ENCODE results near the gene BLOC1S3.

The BLOC1S3 gene

GRCh38 chr19:45147835-45148676, 30.5 kb upstream of the BLOC1S3 start:
- Histone ChIP-seq H3K9me3 (no peaks in the 10 kb centered on the region), H3K27me3 (peaks cover 28% of the 10 kb centered on the region), H3K4me1 (ENCODE audit: control insufficient read depth in 1 of 2, insufficient read depth in 1 of 2, low read depth in 1 of 2, low read length in 1 of 2) (peaks cover 11 to 14% of the 10 kb centered on the region in 2 experiments), H3K4me3 (ENCODE audit: low read depth in 1 of 2, low read length in 1 of 2) (no peak overlapping the region), H3K36me3 (peaks cover 43% of the 10 kb centered on the region), H3K27ac (no peak overlapping the region)
- no peak for TF ChIP-seq CTCF (IDR thresholded peaks at IDR 0.05)

GRCh38 chr19:45149129-45149528, 29.5 kb upstream of the BLOC1S3 start:
- Histone ChIP-seq H3K36me3 (peaks cover 38% of the 10 kb centered on the region), H3K4me1 (ENCODE audit: control insufficient read depth in 1 of 2, insufficient read depth in 1 of 2, low read depth in 1 of 2, low read length in 1 of 2) (peaks cover 22 to 25% of the 10 kb centered on the region in 2 experiments), H3K27me3 (peaks cover 39% of the 10 kb centered on the region), H3K4me3 (ENCODE audit: low read depth in 1 of 2, low read length in 1 of 2) (no peak overlapping the region), H3K27ac (no peak overlapping the region), H3K9me3 (no peaks in the 10 kb centered on the region)
- TF ChIP-seq CTCF (IDR thresholded peaks at IDR 0.05), result no peak

- H3K27ac ChIP-seq, result no peak overlapping the region
- TF ChIP-seq CTCF (IDR thresholded peaks at IDR 0.05), result no peak
- peaks cover 23 to 26% of the 10 kb centered on the region in 2 experiments for H3K4me1 ChIP-seq (ENCODE audit: control insufficient read depth in 1 of 2, insufficient read depth in 1 of 2, low read depth in 1 of 2, low read length in 1 of 2)
- H3K9me3 ChIP-seq, result no peaks in the 10 kb centered on the region
- peaks cover 32% of the 10 kb centered on the region for H3K36me3 ChIP-seq
- H3K4me3 ChIP-seq (ENCODE audit: low read depth in 1 of 2, low read length in 1 of 2), result no peak overlapping the region
- H3K27me3 ChIP-seq, result peaks cover 49% of the 10 kb centered on the region
These were observed 28.4 kb upstream of the BLOC1S3 start for GRCh38 chr19:45150180-45150579.

- H3K9me3 ChIP-seq, result no peaks in the 10 kb centered on the region
- H3K36me3 ChIP-seq, result peaks cover 25% of the 10 kb centered on the region
- peaks cover 56% of the 10 kb centered on the region for H3K27me3 ChIP-seq
- no peak for TF ChIP-seq CTCF (IDR thresholded peaks at IDR 0.05)
- H3K27ac ChIP-seq, result no peak overlapping the region
- H3K4me3 ChIP-seq (ENCODE audit: low read depth in 1 of 2, low read length in 1 of 2), result no peak overlapping the region
- peaks cover 23 to 26% of the 10 kb centered on the region in 2 experiments for H3K4me1 ChIP-seq (ENCODE audit: control insufficient read depth in 1 of 2, insufficient read depth in 1 of 2, low read depth in 1 of 2, low read length in 1 of 2)
These were observed 27.8 kb upstream of the BLOC1S3 start for GRCh38 chr19:45150751-45151281.

- no peak for TF ChIP-seq CTCF (IDR thresholded peaks at IDR 0.05)
- Histone ChIP-seq H3K27me3 (peaks cover 61% of the 10 kb centered on the region), H3K4me3 (ENCODE audit: low read depth in 1 of 2, low read length in 1 of 2) (no peak overlapping the region), H3K9me3 (no peaks in the 10 kb centered on the region), H3K4me1 (ENCODE audit: control insufficient read depth in 1 of 2, insufficient read depth in 1 of 2, low read depth in 1 of 2, low read length in 1 of 2) (peaks cover 23 to 26% of the 10 kb centered on the region in 2 experiments), H3K36me3 (peaks cover 20% of the 10 kb centered on the region), H3K27ac (no peak overlapping the region)
These were observed 27.3 kb upstream of the BLOC1S3 start for GRCh38 chr19:45151320-45151719.
